Activated T-helper 1 cell treated with Interleukin-2 at 50 U/mL for 16 hours (primary cell): ENCODE results near the gene FIBP.

Source experiments
- DNase-seq: peaks from one replicate; pipeline ENCODE4 v3.0.0-alpha.2; 2020; ENCODE audit warnings: low read depth

Gene FIBP

DNA sequence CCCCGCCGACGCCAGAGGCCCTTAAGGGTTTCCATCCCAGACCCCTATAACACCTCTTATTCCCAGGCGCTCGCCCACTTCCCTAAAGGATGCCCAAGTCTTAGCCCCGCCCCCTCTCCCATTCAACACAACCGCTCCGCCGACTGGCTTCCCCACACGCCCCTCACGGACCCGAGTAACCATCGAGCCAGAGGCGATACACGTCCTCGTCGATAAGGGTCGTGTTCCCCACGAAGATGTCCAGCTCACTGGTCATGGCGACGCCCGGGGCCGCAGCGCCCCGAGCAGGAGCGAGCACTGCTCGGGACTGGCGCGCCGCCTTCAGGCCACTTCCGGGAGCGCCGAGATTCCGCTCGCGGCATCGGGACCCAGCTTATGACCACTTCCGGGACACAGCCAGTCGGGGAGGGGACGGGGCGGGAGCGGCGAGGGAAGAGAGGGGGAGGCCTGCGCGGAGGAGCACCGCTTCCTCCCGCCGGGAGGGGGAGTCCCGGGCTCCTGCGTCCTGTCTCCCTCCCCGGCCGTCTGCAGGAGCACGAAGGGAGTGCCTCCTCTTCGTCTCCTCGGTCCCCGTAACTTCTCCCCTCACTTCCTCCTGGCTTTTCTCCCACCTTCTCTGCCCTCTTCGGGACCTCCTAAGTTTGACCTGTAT lies at the start of gene FIBP:
TSS of gene FIBP (minus strand) at position 309 of the 652 bp plus-strand sequence. CDS start at position 256, 53 bp downstream.
- peak; percentile 95 for DNase-seq

DNA sequence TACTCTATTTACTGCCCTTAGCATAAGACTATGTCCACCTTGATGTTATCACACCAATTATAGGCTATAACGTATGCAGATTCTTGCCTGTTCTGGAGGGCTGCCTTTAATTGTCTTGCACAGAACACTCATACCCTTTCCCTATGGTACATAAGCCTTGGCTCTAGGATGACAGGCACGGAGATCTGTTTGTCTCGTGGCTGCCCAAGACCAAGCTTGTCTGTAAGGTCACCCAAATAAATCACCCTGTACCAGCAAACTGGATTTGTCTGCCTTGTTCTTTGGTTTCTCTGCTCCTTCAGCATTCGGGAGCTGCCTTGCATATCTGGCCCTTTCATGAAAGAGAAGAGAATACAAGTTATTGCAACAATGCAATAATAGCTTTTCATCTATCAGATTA lies 49.5 kb upstream of the FIBP start:
- DNase-seq: no peak

DNA sequence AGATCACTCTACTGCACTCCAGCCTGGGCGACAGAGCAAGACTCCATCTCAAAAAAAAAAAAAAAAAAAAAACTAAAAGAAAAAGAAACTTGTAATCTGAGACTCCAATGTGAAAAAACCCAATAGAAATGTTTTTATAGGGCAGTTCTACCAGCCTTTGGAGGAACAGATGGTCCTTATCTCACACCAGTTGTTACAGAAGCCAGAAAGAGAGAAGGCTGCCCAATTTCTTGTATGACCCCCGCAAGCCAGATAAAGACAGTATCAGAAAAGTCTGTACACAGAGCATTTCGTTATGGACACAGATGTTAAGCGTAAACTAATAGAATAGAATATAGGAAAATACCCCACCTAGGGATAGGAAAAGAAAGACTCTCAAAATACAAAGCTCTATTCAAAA lies 45.7 kb upstream of the FIBP start:
- DNase-seq: no peak

DNA sequence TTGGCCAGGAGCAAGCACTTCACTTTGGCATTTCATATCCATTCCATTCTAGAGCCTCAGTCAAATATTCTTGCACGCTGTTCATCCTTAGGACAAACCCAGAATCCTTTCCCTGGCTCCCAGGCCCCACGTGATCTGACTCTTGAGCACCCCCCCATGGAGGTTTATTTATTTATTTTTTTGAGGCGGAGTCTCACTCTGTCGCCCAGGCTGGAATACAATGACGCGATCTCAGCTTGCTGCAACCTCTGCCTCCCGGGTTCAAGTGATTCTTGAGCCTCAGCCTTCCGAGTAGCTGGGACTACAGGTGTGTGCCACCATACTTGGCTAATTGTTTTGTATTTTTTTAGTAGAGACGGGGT lies 44.3 kb upstream of the FIBP start:
- no peak for DNase-seq

- DNase-seq: no peak
Observed at GRCh38 chr11:65931773-65932557, 43.7 kb upstream of the FIBP start.

- no peak for DNase-seq
Observed at GRCh38 chr11:65928667-65929066, 40.4 kb upstream of the FIBP start.

DNA sequence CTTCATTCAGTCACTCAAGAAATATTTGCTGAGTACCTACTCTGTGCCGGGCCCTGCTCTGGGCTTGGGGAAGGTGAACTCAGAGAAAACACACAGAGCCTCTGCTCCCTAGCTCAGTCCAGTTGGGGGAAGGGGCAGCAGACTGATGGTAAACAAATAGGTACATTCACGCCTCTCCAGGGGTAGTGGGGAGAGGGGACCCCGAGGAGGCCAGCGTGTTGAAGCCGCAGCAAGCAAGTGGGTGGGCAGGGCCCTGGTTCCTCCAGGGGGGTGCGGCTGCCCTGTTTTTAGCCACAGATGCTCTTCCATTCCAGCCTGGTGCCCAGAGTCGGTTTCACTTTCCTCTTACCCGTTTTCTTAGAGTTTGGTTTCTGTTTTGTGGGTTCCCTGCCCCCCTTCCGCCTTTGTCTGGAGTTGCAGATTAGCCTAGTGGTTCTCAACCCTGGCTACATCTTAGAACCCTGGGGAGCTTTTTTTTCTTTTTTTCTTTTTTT lies 39.7 kb upstream of the FIBP start:
- peak; percentile 59 for DNase-seq

DNA sequence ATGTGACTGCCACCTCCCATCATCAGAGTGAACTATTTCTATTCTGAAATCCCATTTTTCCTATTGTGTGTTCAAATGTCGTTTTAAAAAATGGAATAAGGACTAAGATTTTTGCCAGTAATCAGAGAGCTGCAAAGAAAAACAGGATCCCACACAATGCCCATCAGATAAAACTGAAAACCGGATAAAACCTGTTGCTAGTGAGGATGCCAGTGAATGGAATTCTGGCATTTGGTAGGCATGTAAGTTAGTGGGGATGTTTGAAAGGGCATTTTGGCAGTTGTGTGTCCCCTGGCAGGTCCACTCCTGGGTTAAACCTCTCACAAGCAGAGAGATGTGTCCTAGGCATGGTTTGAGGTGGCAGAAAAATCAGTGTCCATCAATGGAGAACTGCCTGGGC lies 37.1 kb upstream of the FIBP start:
- DNase-seq: no peak

DNA sequence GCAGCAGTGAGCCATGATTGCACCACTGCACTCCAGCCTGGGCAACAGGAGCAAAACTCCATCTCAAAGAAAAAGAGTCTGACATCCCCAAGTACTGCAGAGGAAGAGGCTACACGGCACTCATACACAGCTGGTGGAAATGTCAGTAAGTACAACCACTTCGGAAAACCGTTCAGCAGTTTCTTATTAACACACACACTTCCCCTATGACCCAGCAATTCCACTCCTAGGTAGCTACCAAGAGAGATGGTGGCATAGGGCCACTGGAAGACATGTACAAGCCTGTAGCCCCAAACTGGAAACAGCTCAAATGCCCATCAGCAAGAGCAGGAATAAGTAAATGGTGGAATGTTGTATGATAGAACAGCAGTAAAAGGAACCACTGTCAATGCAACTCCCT lies 34.3 kb upstream of the FIBP start:
- no peak for DNase-seq

DNA sequence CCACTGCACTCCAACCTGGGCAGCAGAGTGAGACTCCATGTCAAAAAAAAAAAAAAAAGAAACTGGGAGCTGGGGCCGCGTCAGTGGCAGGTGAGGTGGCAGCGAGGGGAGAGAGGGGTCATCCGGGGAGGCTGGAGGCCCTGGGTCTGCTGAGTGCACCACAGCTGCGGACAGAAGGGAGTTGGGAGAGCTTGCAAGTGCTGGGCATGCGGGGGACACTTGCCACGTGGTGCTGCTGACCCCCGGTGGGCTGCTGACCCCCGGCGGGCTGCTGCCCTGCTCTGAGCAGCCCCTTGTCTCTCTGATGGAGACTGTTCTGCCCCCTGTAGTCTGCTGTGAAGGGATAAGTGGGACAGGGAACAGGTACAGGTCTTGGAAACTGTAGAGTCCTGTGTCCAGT lies 33.6 kb upstream of the FIBP start:
- DNase-seq: no peak

DNA sequence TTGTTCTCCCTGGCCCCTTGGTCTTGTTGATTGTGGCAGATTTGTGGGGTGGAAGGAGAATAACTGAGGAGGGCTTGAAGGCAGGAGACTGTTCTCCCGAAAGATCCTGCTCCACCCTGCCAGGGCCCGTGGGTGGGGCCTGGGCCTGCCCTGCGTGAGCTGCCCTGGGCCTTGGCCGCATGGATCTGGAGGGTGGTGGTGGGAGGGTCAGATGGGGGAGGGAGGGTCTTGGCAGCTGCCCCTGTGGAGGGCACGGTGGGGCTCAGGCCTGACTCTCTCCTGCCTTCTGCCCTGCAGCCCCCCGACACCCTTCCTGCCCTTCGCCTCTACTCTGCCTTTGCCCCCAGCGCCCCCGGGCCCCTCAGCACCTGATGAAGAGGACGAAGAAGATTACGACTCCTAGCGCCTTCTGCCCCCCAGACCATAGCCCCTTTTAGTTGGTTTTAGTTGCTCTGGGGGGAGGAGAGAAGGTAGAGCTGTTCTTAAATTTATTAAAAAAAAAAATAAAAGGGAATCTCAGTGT lies 32.8 kb upstream of the FIBP start:
- no peak for DNase-seq

DNA sequence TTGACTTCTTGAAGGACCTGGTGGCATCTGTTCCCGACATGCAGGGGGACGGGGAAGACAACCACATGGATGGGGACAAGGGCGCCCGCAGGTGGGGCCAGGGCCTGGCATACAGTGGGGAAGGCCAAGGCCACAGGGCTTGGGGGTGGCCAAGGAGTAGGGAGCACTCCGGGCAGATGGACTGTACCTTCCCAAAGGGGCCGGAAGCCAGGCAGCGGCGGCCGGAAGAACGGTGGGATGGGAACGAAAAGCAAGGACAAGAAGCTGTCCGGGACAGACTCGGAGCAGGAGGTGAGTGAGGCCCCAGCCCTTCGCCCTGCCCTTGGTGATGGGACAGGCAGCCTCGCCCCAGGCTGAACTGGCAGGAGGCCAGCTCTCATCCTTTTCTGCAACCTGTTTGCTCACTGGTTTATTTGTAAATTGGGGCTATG lies 32.1 kb upstream of the FIBP start:
- DNase-seq: no peak

DNA sequence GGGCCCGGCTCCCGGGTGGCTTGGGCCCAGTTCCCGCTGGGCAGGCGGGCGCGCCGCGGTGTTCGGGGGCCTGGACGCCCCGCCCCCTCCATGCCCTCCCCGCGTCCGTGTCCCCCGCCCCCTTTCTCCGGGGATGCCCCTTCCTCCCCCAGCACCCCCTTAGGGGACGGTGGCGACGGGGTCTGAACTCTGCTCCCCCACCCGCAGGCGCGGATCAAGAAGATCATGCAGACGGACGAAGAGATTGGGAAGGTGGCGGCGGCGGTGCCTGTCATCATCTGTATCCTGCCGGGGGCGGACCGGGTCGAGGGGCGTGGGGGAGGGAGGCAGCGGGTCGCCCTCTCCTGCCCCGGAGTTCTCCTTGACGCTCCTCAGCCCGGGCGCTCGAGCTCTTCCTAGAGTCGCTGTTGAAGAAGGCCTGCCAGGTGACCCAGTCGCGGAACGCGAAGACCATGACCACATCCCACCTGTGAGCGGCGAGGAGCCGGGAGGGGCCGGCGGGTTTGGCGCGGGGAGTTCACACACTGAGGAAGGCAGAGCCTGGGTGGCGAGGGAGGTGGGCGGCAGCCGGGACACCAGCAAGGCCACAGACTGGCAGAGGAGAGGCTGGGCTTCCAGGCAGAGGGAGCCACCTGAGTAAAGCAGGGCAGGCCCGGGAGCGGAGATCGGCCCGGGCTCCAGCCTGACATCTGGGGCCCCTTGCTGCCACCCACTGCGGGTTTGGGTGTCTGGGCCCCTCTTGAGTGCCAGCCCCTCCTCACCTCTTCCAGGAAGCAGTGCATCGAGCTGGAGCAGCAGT lies 31.5 kb upstream of the FIBP start:
- DNase-seq: peak; percentile 49

GRCh38 chr11:65919141-65919572 lies 30.9 kb upstream of the FIBP start, which contains the start of gene DRAP1:
TSS of gene DRAP1 (plus strand) at chr11:65919426. CDS start at chr11:65919502, 76 bp downstream.
- peak; percentile 100 for DNase-seq

GRCh38 chr11:65918211-65919140 lies 30.2 kb upstream of the FIBP start, which contains the start of gene C11orf68:
TSS of gene C11orf68 (minus strand) at chr11:65919062. CDS start at chr11:65919031, 31 bp downstream.
- DNase-seq: no peak

DNA sequence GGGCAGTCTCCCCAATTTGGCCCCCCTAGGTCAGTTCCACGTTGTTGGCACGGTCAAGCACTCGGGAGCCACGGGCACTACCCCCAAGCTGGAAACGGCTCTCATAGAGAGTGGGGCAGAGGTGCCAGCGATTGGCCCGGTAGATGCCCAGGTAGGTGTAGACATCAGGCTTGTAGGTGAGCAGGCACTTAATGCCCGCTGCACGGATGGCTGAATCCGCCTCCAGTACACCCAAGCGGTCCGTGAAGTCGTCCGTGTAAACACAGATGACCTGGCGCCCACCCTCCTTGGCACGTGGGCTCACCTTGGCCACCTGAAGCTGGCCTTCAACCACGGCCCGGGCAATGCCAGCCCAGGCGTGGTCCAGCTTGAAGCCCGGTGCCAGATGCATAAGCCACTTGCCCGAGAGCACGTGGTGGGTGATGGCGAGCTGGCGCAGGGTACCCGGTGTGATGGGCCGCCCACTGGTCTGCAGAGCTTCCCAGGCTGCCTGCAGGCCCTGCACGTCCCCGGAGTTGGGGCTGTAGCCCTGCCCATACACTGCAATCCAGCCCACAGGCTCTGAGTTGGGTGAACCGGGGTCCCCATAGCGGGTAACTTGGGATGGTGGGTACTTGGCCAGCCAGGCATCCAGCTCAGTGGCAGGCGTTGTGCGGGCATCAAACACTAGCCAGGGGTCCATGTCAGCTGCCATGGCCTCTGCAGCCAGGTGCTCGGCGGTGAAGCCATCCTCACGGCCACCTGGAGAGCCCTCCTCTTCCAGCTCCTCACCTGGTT lies 29.4 kb upstream of the FIBP start:
- no peak for DNase-seq

DNA sequence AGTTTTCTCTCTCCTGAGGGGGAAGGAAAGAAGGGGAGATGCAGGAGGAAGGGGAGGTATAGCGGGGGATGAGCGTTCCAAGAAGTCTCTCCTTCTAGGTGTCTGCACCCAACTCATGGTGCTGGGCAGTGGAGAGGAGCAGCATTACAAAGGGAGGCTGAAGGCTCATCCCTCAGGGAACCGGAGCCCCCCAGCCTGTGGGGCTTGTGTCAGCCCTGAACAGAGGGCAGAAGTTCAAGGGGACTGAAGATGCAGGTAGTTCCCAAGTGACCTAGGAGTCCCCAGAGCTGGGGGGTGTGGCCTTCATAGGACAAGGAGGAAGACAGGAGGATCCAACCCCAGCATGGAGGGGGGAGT lies 28.8 kb upstream of the FIBP start:
- no peak for DNase-seq

GRCh38 chr11:65916391-65916790 lies 28.1 kb upstream of the FIBP start:
- no peak for DNase-seq

DNA sequence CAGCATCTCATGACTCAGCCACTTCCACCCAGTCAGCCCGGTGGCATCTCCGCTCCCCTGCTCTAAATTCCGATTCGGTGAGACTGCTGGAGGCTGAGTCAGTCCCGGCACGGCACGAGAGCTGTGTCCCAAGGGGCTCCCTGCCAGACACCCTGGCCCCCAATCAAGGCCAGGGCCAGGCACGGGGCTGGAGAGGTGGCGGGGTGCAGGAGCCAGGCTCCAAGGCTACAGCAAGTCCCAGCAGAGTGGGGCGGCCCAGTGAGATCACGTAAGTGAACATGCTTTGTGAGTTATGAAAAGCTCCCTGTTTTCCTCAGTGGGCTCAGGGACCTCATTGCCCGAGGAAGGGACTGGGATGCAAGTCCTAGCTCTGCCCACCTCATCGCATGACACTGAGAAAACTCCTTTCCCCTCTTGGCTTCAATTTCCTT lies 27.6 kb upstream of the FIBP start:
- no peak for DNase-seq

DNA sequence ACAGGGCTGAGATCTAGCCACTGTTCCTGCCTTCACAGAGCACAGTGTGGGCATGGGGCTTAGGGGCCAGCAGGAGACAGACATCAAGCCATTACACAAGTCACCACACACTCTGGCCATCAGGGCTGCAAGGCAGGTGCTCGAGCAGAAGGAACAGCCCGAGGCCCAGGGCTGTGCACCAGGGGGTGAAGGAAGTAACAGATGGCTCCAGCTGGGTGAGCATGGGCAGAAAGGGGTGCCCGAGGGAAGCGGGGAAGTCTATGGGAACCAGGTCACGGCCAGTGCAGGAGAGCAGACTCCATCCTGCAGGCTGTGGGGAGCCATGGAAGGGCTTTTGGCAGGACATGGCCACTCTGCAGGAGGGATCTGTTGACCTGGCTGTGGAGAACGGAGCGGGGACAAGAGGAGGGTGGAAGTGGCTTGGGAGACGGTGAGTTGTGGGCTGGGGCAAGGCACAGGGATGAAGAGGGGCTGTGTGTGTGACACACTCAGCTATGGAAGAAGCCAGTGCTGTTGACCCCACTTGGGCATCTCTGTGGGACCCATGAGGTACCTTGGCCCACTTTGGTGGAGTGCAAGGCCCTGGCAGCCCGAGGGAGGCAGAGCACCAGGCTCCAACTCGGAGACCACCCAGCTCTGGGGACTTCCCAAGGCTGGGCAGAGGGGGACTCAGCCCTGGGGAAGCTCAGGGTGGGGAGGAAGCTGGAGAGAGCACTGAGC lies 27.0 kb upstream of the FIBP start:
- no peak for DNase-seq
